GM18507 (cell line): ENCODE measurements around the gene PLEKHG5.

Experiments
- DNase-seq: peaks from one replicate; pipeline ENCODE4 v3.0.0; 2011; ENCODE audit warnings: low read depth; ENCODE audit not compliant: insufficient read length; ENCODE audit errors: extremely low spot score
- FAIRE-seq: peaks from 2 replicates; lab custom pipeline; 2011; peaks lifted over from hg19 to GRCh38; lab: Jason Lieb, UNC

The PLEKHG5 gene

GRCh38 chr1:6510493-6510892 lies 19.0 kb upstream of the PLEKHG5 start:
- DNase-seq: no peak
- FAIRE-seq: no peak

- FAIRE-seq (no peak), DNase-seq (no peak)
Observed at GRCh38 chr1:6509919-6510291, 18.4 kb upstream of the PLEKHG5 start.

- FAIRE-seq (no peak), DNase-seq (no peak)
Observed at GRCh38 chr1:6509220-6509918, 17.9 kb upstream of the PLEKHG5 start.

GRCh38 chr1:6508816-6509189 lies 17.3 kb upstream of the PLEKHG5 start:
- no peak for FAIRE-seq
- DNase-seq: no peak

- FAIRE-seq: no peak
- DNase-seq: no peak
Observed at GRCh38 chr1:6508154-6508815, 16.8 kb upstream of the PLEKHG5 start.

GRCh38 chr1:6507461-6507911 lies 16.0 kb upstream of the PLEKHG5 start:
- DNase-seq (no peak), FAIRE-seq (no peak)

- no peak for FAIRE-seq
Observed at GRCh38 chr1:6507037-6507428, 15.6 kb upstream of the PLEKHG5 start.

GRCh38 chr1:6506210-6507036 lies 15.0 kb upstream of the PLEKHG5 start:
- FAIRE-seq: no peak
- no peak for DNase-seq

More at GRCh38 chr1:6507037-6507428, 15.6 kb upstream of the PLEKHG5 start:
- DNase-seq: no peak

GRCh38 chr1:6505367-6506209 lies 14.1 kb upstream of the PLEKHG5 start:
- DNase-seq: no peak

GRCh38 chr1:6504887-6505286 lies 13.4 kb upstream of the PLEKHG5 start:
- no peak for DNase-seq
- no peak for FAIRE-seq

More at GRCh38 chr1:6505367-6506209, 14.1 kb upstream of the PLEKHG5 start:
- FAIRE-seq: no peak

GRCh38 chr1:6503884-6504602 lies 12.6 kb upstream of the PLEKHG5 start:
- FAIRE-seq: no peak

GRCh38 chr1:6502000-6502891 lies 10.8 kb upstream of the PLEKHG5 start:
- FAIRE-seq (no peak), DNase-seq (no peak)

More at GRCh38 chr1:6503884-6504602, 12.6 kb upstream of the PLEKHG5 start:
- no peak for DNase-seq

- FAIRE-seq (no peak), DNase-seq (no peak)
Observed at GRCh38 chr1:6501279-6501813, 9.9 kb upstream of the PLEKHG5 start.

- DNase-seq (no peak), FAIRE-seq (no peak)
Observed at GRCh38 chr1:6500544-6501278, 9.2 kb upstream of the PLEKHG5 start.

GRCh38 chr1:6499296-6499695 lies 7.8 kb upstream of the PLEKHG5 start:
- DNase-seq: no peak
- FAIRE-seq: no peak

- DNase-seq (no peak), FAIRE-seq (no peak)
Observed at GRCh38 chr1:6498576-6499111, 7.2 kb upstream of the PLEKHG5 start.
